GM12878 (cell line): ENCODE measurements around the gene MTM1. TPM values are rescaled to one million over a fixed set of nuclear protein-coding genes. Genes with fewer than 3 reads are reported as not detected.

Experiments
- CHD4 ChIP-seq: fragments of 200-600 bp; sonication (generic); IDR thresholded peaks from 2 replicates; pipeline ENCODE4 v1.6.1; 2016; ENCODE audit warnings: mild to moderate bottlenecking
- HDAC2 ChIP-seq: fragments of 200-600 bp; sonication (generic); IDR thresholded peaks from 2 replicates; pipeline ENCODE4 v1.6.1; 2017
- JUNB ChIP-seq: IDR thresholded peaks from 2 replicates; pipeline ENCODE4 v1.6.1; 2016; ENCODE audit warnings: antibody characterized with exemption, mild to moderate bottlenecking
- JUND ChIP-seq: IDR thresholded peaks from 2 replicates; pipeline ENCODE4 v1.6.1; 2012; ENCODE audit warnings: low read depth, mild to moderate bottlenecking, low read length, improper control_type of control experiment, moderate library complexity
- KAT2A ChIP-seq: conservative IDR thresholded peaks from 2 replicates; pipeline ENCODE4 v1.6.1; 2011; ENCODE audit warnings: low read depth, low read length; ENCODE audit not compliant: control insufficient read depth
- MTA3 ChIP-seq: IDR thresholded peaks from 2 replicates; pipeline ENCODE4 v1.6.1; 2012; ENCODE audit warnings: low read length, inconsistent platforms, borderline replicate concordance
- MXI1 ChIP-seq: fragments of 150-350 bp; IDR thresholded peaks from 2 replicates; pipeline ENCODE4 v1.6.1; 2011; ENCODE audit warnings: low read depth, mild to moderate bottlenecking, inconsistent platforms, low read length, improper control_type of control experiment
- MYC ChIP-seq: IDR thresholded peaks from 2 replicates; pipeline ENCODE4 v1.6.1; 2011; ENCODE audit warnings: mild to moderate bottlenecking, low read length, moderate library complexity, inconsistent platforms; ENCODE audit not compliant: insufficient read depth, insufficient replicate concordance, insufficient read length, severe bottlenecking
- NR2F1 ChIP-seq: fragments of 450-650 bp; conservative IDR thresholded peaks from 2 replicates; pipeline ENCODE4 v1.6.1; 2017; ENCODE audit warnings: mild to moderate bottlenecking
- PAX5 ChIP-seq: IDR thresholded peaks from 2 replicates; pipeline ENCODE4 v1.6.1; 2011; ENCODE audit warnings: low read depth, low read length, borderline replicate concordance
- PAX8 ChIP-seq: fragments of 450-650 bp; IDR thresholded peaks from 2 replicates; pipeline ENCODE4 v1.6.1; 2017; ENCODE audit warnings: mild to moderate bottlenecking, moderate library complexity
- PBX3 ChIP-seq: IDR thresholded peaks from 2 replicates; pipeline ENCODE4 v1.6.1; 2011; ENCODE audit warnings: mild to moderate bottlenecking, low read depth, low read length, moderate library complexity; ENCODE audit not compliant: insufficient replicate concordance
- POLR2AphosphoS5 ChIP-seq: IDR thresholded peaks from 2 replicates; pipeline ENCODE4 v1.6.1; 2011; ENCODE audit warnings: mild to moderate bottlenecking, low read length, inconsistent platforms
- RAD21 ChIP-seq: IDR thresholded peaks from 2 replicates; pipeline ENCODE4 v1.6.1; 2011; ENCODE audit warnings: mild to moderate bottlenecking, low read depth, low read length, moderate library complexity; ENCODE audit not compliant: insufficient read depth
- RB1 ChIP-seq: fragments of 450-650 bp; formaldehyde crosslinking; IDR thresholded peaks from 2 replicates; pipeline ENCODE4 v1.6.1; 2017; ENCODE audit warnings: mild to moderate bottlenecking, borderline replicate concordance
- SMAD1 ChIP-seq: fragments of 450-650 bp; IDR thresholded peaks from 2 replicates; pipeline ENCODE4 v1.6.1; 2018; ENCODE audit warnings: mild to moderate bottlenecking, low read depth; ENCODE audit not compliant: partially characterized antibody
- SMAD5 ChIP-seq: IDR thresholded peaks from 2 replicates; pipeline ENCODE4 v1.6.1; 2016; ENCODE audit warnings: antibody characterized with exemption, low read depth
- SMARCA5 ChIP-seq: fragments of 450-650 bp; IDR thresholded peaks from 2 replicates; pipeline ENCODE4 v1.6.1; 2017; ENCODE audit warnings: mild to moderate bottlenecking
- SMC3 ChIP-seq: IDR thresholded peaks from 2 replicates; pipeline ENCODE4 v1.6.1; 2011; ENCODE audit warnings: low read length, improper control_type of control experiment, borderline replicate concordance
- SUPT20H ChIP-seq: IDR thresholded peaks from 2 replicates; pipeline ENCODE4 v1.6.1; 2011; ENCODE audit warnings: low read depth, mild to moderate bottlenecking, low read length, moderate library complexity, borderline replicate concordance; ENCODE audit not compliant: control insufficient read depth
- TARDBP ChIP-seq: IDR thresholded peaks from 2 replicates; pipeline ENCODE4 v1.6.1; 2016; ENCODE audit warnings: borderline replicate concordance
- WRNIP1 ChIP-seq: IDR thresholded peaks from 2 replicates; pipeline ENCODE4 v1.6.1; 2011; ENCODE audit warnings: low read depth, low read length, improper control_type of control experiment, borderline replicate concordance
- YBX1 ChIP-seq: fragments of 450-650 bp; IDR thresholded peaks from 2 replicates; pipeline ENCODE4 v1.6.1; 2016; ENCODE audit warnings: antibody characterized with exemption
- ZNF622 ChIP-seq: fragments of 450-650 bp; IDR thresholded peaks from 2 replicates; pipeline ENCODE4 v1.6.1; 2017; ENCODE audit warnings: mild to moderate bottlenecking, inconsistent platforms
- polyA plus RNA-seq, 11 experiments: library from polyadenylated mRNA; depleted of rRNA in 4 of 11; unstranded in 6 of 11; stranded (reverse) in 5 of 11; fragments of >200 nt; fragmentation: Nextera tagmentation in 4 of 11; fragmentation: Illumina TruSeq in 1 of 11; extraction: Ambion mirVana in 4 of 11; extraction: Trizol in 1 of 11; gene quantifications; 1 replicate in 1 of 11; 2 replicates in 10 of 11; pipeline versions ENCODE4 v1.2.1 to v1.2.3, GENCODE V29; 2011 to 2016; ENCODE audit warnings: inconsistent platforms in 2 of 11, missing spikeins in 2 of 11, low read depth in 1 of 11
- total RNA-seq, 4 experiments: library from RNA; depleted of rRNA in 3 of 4; stranded (reverse); fragments of >200 nt in 3 of 4; fragmentation: Illumina TruSeq in 1 of 4; extraction: Trizol in 1 of 4; gene quantifications; 2 replicates each; pipeline versions ENCODE4 v1.2.1 to v1.2.3, GENCODE V29; 2013 to 2021
- TF ChIP-seq, protein P1 (sequence below): fragments of 450-650 bp; IDR thresholded peaks from 2 replicates; pipeline ENCODE4 v1.6.1; 2018; ENCODE audit warnings: mild to moderate bottlenecking, low read depth, moderate library complexity; ENCODE audit not compliant: partially characterized antibody
- TF ChIP-seq, protein P2 (sequence below): IDR thresholded peaks from 2 replicates; pipeline ENCODE4 v1.6.1; 2012; ENCODE audit warnings: low read length, inconsistent platforms
- TF ChIP-seq, protein P3 (sequence below): IDR thresholded peaks from 2 replicates; pipeline ENCODE4 v1.6.1; 2012; ENCODE audit warnings: low read depth, low read length, improper control_type of control experiment

The MTM1 gene
- total and polyA plus RNA-seq, 10 of the 15 experiments (the other 5 are each of a cell fraction or from before 2014, with no cell fraction given), result 3.9 to 13.3 (median 8.4) TPM

GRCh38 chrX:150693725-150694574 is 125.5 kb downstream of the MTM1 start (continued):
- TF ChIP-seq PAX5 (no peak), PBX3 (no peak), MYC (no peak), SUPT20H (no peak), MXI1 (no peak), RB1 (no peak), NR2F1 (no peak), SMAD5 (no peak), ZNF622 (no peak), TARDBP (no peak), SMAD1 (no peak), SMC3 (no peak), CHD4 (no peak), WRNIP1 (no peak), SMARCA5 (no peak), PAX8 (no peak), KAT2A (no peak), JUNB (no peak), MTA3 (no peak), POLR2AphosphoS5 (peak; percentile 19), HDAC2 (no peak), RAD21 (no peak), YBX1 (no peak), JUND (no peak)
- TF ChIP-seq, protein P1, sequence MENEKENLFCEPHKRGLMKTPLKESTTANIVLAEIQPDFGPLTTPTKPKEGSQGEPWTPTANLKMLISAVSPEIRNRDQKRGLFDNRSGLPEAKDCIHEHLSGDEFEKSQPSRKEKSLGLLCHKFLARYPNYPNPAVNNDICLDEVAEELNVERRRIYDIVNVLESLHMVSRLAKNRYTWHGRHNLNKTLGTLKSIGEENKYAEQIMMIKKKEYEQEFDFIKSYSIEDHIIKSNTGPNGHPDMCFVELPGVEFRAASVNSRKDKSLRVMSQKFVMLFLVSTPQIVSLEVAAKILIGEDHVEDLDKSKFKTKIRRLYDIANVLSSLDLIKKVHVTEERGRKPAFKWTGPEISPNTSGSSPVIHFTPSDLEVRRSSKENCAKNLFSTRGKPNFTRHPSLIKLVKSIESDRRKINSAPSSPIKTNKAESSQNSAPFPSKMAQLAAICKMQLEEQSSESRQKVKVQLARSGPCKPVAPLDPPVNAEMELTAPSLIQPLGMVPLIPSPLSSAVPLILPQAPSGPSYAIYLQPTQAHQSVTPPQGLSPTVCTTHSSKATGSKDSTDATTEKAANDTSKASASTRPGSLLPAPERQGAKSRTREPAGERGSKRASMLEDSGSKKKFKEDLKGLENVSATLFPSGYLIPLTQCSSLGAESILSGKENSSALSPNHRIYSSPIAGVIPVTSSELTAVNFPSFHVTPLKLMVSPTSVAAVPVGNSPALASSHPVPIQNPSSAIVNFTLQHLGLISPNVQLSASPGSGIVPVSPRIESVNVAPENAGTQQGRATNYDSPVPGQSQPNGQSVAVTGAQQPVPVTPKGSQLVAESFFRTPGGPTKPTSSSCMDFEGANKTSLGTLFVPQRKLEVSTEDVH, result no peak
- TF ChIP-seq, protein P2, sequence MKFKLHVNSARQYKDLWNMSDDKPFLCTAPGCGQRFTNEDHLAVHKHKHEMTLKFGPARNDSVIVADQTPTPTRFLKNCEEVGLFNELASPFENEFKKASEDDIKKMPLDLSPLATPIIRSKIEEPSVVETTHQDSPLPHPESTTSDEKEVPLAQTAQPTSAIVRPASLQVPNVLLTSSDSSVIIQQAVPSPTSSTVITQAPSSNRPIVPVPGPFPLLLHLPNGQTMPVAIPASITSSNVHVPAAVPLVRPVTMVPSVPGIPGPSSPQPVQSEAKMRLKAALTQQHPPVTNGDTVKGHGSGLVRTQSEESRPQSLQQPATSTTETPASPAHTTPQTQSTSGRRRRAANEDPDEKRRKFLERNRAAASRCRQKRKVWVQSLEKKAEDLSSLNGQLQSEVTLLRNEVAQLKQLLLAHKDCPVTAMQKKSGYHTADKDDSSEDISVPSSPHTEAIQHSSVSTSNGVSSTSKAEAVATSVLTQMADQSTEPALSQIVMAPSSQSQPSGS, result no peak
- TF ChIP-seq, protein P3, sequence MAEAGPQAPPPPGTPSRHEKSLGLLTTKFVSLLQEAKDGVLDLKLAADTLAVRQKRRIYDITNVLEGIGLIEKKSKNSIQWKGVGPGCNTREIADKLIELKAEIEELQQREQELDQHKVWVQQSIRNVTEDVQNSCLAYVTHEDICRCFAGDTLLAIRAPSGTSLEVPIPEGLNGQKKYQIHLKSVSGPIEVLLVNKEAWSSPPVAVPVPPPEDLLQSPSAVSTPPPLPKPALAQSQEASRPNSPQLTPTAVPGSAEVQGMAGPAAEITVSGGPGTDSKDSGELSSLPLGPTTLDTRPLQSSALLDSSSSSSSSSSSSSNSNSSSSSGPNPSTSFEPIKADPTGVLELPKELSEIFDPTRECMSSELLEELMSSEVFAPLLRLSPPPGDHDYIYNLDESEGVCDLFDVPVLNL, result no peak
